Measurements from ENCODE around the gene VASH1. TPM values are rescaled to one million over a fixed set of nuclear protein-coding genes. Genes with fewer than 3 reads are reported as not detected.

VASH1 gene
- polyA plus RNA-seq, 1 of the 3 experiments (the other 2 are of a cell fraction), result 4.9 TPM

GRCh38 chr14:76742966-76743365 lies 18.3 kb upstream of the VASH1 start:
- CTCF ChIA-PET, result interaction anchor here (1.1 kb wide), 1 partner anchor 17 kb away, joined by 3 read pairs; no protein-coding TSS in a partner anchor
- H3F3A ChIP-seq (replicated peaks; ENCODE audit: insufficient read depth), result no peaks in the 10 kb centered on the region
- no peaks in the 10 kb centered on the region for H3K9me2 ChIP-seq
- H3K27me3 ChIP-seq (ENCODE audit: insufficient read depth), result no peaks in the 10 kb centered on the region
- 0 out of 2 replicates have a peak, but pooled peaks cover 8% of the 10 kb centered on the region for H3K9me3 ChIP-seq
- H2AFZ ChIP-seq (ENCODE audit: low read depth), result no peak overlapping the region
- H3K4me1 ChIP-seq (ENCODE audit: control insufficient read depth in 1 of 2, insufficient read depth in 2 of 2, low read depth in 1 of 2, low read length in 1 of 2), result no peaks in the 10 kb centered on the region
- no peaks in the 10 kb centered on the region for H3K36me3 ChIP-seq (replicated peaks in 1 of 2; ENCODE audit: control insufficient read depth in 1 of 2, insufficient read depth in 2 of 2, low read length in 1 of 2)
- no peak overlapping the region for H3K9ac ChIP-seq
- no peak overlapping the region for H3K4me2 ChIP-seq
- H3K27ac ChIP-seq (ENCODE audit: low read depth in 2 of 2, low read length in 1 of 2), result no peak overlapping the region
- no peaks in the 10 kb centered on the region for H3K79me2 ChIP-seq (ENCODE audit: insufficient read depth)
- TF ChIP-seq POLR2AphosphoS5 (IDR thresholded peaks at IDR 0.05; ENCODE audit: low read depth, low read length) (no peak), ELF1 (IDR thresholded peaks at IDR 0.05) (no peak), TCF12 (IDR thresholded peaks at IDR 0.05) (no peak), YY1 (IDR thresholded peaks at IDR 0.05; ENCODE audit: low read depth) (no peak), MXI1 (IDR thresholded peaks at IDR 0.05; ENCODE audit: low read depth, low read length) (no peak), RFX5 (IDR thresholded peaks at IDR 0.05; ENCODE audit: low read length) (no peak), PBX3 (IDR thresholded peaks at IDR 0.05) (no peak), ZBTB33 (IDR thresholded peaks at IDR 0.05; ENCODE audit: borderline replicate concordance, low read depth) (no peak), MAX (IDR thresholded peaks at IDR 0.05; ENCODE audit: low read depth) (no peak), CHD2 (IDR thresholded peaks at IDR 0.05; ENCODE audit: low read length, partially characterized antibody) (no peak), FOXM1 (IDR thresholded peaks at IDR 0.05; ENCODE audit: low read depth) (no peak)
- DNase-seq, result no peak
- POLR2A ChIA-PET, result no interaction called here
- H3K4me3 ChIP-seq (ENCODE audit: low read depth in 2 of 2, low read length in 1 of 2), result no peak overlapping the region
- WGBS (ENCODE audit: low lambda C conversion rate), result 33% methylated on average over 5 of the region's 7 CpGs
- no peaks in the 10 kb centered on the region for H4K20me1 ChIP-seq (ENCODE audit: insufficient read depth)

DNA sequence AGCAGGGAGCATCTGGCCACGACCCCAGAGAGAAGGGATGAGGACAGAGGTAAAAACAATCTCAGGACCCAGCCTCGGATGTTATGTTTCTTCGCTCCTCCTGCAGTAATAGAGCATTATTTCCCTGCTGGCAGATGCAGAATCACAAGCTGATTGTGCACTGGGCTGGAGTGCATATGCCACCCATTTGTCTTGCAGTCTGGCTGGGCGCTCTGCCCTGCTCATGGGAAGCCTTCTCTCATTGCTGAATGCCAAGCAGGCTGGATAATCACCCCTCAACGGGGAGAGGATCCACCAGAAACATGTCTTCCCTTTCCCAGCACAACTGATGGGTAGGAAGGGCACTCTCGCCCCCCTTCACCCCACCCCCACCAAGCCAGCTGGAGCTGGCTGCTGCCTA lies 8.5 kb upstream of the VASH1 start:
- Histone ChIP-seq H3K27ac (ENCODE audit: low read depth in 2 of 2, low read length in 1 of 2) (no peak overlapping the region), H2AFZ (ENCODE audit: low read depth) (no peak overlapping the region), H3K27me3 (ENCODE audit: insufficient read depth) (no peaks in the 10 kb centered on the region), H3K4me2 (no peak overlapping the region), H3K9me2 (no peaks in the 10 kb centered on the region), H4K20me1 (ENCODE audit: insufficient read depth) (no peaks in the 10 kb centered on the region), H3K9me3 (no peaks in the 10 kb centered on the region), H3K36me3 (replicated peaks in 1 of 2; ENCODE audit: control insufficient read depth in 1 of 2, insufficient read depth in 2 of 2, low read length in 1 of 2) (no peaks in the 10 kb centered on the region), H3K4me3 (ENCODE audit: low read depth in 2 of 2, low read length in 1 of 2) (no peak overlapping the region), H3F3A (replicated peaks; ENCODE audit: insufficient read depth) (no peaks in the 10 kb centered on the region), H3K9ac (no peak overlapping the region), H3K79me2 (ENCODE audit: insufficient read depth) (no peaks in the 10 kb centered on the region), H3K4me1 (ENCODE audit: control insufficient read depth in 1 of 2, insufficient read depth in 2 of 2, low read depth in 1 of 2, low read length in 1 of 2) (peaks cover 0 to 4% of the 10 kb centered on the region in 2 experiments; a peak in 1 of 4 replicates)
- WGBS (ENCODE audit: low lambda C conversion rate), result 33% methylated on average over 5 of the region's 6 CpGs
- POLR2A ChIA-PET, result no interaction called here
- CTCF ChIA-PET, result no interaction called here
- peak; percentile 7 for DNase-seq
- no peak for TF ChIP-seq ZBTB33 (IDR thresholded peaks at IDR 0.05; ENCODE audit: borderline replicate concordance, low read depth)
- TF ChIP-seq, protein P1, sequence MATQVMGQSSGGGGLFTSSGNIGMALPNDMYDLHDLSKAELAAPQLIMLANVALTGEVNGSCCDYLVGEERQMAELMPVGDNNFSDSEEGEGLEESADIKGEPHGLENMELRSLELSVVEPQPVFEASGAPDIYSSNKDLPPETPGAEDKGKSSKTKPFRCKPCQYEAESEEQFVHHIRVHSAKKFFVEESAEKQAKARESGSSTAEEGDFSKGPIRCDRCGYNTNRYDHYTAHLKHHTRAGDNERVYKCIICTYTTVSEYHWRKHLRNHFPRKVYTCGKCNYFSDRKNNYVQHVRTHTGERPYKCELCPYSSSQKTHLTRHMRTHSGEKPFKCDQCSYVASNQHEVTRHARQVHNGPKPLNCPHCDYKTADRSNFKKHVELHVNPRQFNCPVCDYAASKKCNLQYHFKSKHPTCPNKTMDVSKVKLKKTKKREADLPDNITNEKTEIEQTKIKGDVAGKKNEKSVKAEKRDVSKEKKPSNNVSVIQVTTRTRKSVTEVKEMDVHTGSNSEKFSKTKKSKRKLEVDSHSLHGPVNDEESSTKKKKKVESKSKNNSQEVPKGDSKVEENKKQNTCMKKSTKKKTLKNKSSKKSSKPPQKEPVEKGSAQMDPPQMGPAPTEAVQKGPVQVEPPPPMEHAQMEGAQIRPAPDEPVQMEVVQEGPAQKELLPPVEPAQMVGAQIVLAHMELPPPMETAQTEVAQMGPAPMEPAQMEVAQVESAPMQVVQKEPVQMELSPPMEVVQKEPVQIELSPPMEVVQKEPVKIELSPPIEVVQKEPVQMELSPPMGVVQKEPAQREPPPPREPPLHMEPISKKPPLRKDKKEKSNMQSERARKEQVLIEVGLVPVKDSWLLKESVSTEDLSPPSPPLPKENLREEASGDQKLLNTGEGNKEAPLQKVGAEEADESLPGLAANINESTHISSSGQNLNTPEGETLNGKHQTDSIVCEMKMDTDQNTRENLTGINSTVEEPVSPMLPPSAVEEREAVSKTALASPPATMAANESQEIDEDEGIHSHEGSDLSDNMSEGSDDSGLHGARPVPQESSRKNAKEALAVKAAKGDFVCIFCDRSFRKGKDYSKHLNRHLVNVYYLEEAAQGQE (IDR thresholded peaks at IDR 0.05; ENCODE audit: low read depth, low read length), result no peak
- no peak for TF ChIP-seq SIN3A (IDR thresholded peaks at IDR 0.05; ENCODE audit: borderline replicate concordance, low read depth, low read length)
- no peak for TF ChIP-seq FOSL2 (IDR thresholded peaks at IDR 0.05; ENCODE audit: borderline replicate concordance, low read depth)
- TF ChIP-seq RFX5 (IDR thresholded peaks at IDR 0.05; ENCODE audit: low read length), result no peak
- TF ChIP-seq MXI1 (IDR thresholded peaks at IDR 0.05; ENCODE audit: low read depth, low read length), result no peak
- TF ChIP-seq, protein P2, sequence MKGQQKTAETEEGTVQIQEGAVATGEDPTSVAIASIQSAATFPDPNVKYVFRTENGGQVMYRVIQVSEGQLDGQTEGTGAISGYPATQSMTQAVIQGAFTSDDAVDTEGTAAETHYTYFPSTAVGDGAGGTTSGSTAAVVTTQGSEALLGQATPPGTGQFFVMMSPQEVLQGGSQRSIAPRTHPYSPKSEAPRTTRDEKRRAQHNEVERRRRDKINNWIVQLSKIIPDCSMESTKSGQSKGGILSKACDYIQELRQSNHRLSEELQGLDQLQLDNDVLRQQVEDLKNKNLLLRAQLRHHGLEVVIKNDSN (IDR thresholded peaks at IDR 0.05; ENCODE audit: borderline replicate concordance, low read depth), result no peak
- no peak for TF ChIP-seq GABPA (IDR thresholded peaks at IDR 0.05; ENCODE audit: low read depth)
- no peak for TF ChIP-seq GATA2 (CRISPR knock-in tag; IDR thresholded peaks at IDR 0.05)
- TF ChIP-seq RCOR1 (IDR thresholded peaks at IDR 0.05; ENCODE audit: low read length), result no peak
- no peak for TF ChIP-seq MAX (IDR thresholded peaks at IDR 0.05; ENCODE audit: low read depth)

Measured in SK-N-SH (cell line).